ENCODE measurements around the gene NEK11. TPM values are rescaled to one million over a fixed set of nuclear protein-coding genes. Genes with fewer than 3 reads are reported as not detected.

The NEK11 gene
- total RNA-seq, 2 experiments from 2014 or later, result 1.0 to 1.3 TPM

DNA sequence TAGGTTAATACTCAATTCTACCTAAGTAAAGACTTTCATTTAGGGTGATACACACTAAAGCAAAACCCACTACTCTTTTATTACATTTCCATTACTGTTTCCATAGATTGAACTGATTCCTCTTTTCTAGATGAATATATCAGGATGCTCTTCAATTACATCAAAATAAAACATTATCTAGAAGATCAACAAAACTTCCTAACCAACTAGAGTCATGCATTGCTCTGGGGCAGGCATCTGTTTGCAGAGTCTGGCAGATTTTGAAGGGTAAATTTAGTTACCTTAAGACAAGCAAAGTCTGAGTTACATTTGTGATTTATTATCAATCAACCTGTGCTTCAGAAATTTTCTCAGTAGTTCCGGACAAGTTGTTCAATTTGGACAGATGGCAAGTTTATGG lies 117.1 kb downstream of the NEK11 start:
- Mint-ChIP-seq H3K4me3 (no peak overlapping the region), H3K9me3 (ENCODE audit: low read depth) (no peaks in the 10 kb centered on the region), H3K27me3 (no peaks in the 10 kb centered on the region), H3K27ac (no peak overlapping the region), H3K36me3 (ENCODE audit: low read depth) (no peaks in the 10 kb centered on the region), H3K4me1 (no peaks in the 10 kb centered on the region)
- ChIA-PET CTCF (no interaction called here), POLR2A (no interaction called here)
- no peak for DNase-seq
- ATAC-seq, result no peak
- intact Hi-C loops (cut with DNase I, micrococcal nuclease), result no loop called here

DNA sequence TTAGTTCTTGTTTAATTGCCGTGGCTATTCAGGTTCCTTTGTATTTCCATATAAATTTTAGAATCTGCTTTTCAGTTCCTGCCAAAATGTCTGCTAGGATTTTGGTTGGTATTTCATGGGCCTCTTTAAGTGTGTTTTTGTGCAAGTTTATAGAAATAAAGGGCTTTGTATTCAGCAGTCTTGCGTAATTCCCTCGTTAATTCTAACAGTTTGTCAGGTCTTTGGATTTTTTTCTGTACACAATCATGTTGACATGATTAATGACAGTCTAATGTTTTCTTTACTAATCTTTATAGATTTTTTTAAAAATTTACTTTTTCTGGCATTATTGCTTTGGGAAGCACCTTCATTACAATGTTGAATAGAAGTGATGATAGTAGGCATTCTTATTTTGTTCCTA lies 120.9 kb downstream of the NEK11 start:
- Mint-ChIP-seq H3K4me3 (no peak overlapping the region), H3K36me3 (ENCODE audit: low read depth) (no peaks in the 10 kb centered on the region), H3K9me3 (ENCODE audit: low read depth) (no peaks in the 10 kb centered on the region), H3K27ac (no peak overlapping the region), H3K4me1 (no peaks in the 10 kb centered on the region), H3K27me3 (no peaks in the 10 kb centered on the region)
- CTCF ChIA-PET, result no interaction called here
- ATAC-seq (no peak), DNase-seq (no peak)
- intact Hi-C loops (cut with DNase I, micrococcal nuclease), result no loop called here
- POLR2A ChIA-PET, result no interaction called here

DNA sequence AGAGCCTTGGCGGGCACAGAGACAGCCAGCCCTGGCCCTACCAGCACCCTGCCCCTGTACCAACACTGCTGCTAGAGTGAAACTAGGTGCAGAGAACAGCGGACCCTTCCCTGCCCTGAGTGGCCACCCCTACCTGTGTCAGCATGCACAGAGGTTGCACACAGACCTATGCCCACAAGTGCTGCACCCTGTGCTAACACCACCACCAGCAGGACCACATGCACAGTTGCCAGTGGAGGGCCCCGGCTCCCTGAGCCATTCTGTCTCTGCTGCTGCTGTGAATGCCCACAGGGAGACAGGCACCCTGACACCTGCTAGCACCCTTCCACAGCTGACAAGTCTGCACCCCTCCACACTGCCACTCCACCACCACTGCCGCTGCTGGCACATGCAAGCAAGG lies 131.8 kb downstream of the NEK11 start:
- ATAC-seq (no peak), DNase-seq (no peak)
- Mint-ChIP-seq H3K9me3 (ENCODE audit: low read depth) (no peaks in the 10 kb centered on the region), H3K4me3 (no peak overlapping the region), H3K27me3 (no peaks in the 10 kb centered on the region), H3K36me3 (ENCODE audit: low read depth) (no peaks in the 10 kb centered on the region), H3K4me1 (no peaks in the 10 kb centered on the region), H3K27ac (no peak overlapping the region)
- intact Hi-C loops (cut with DNase I, micrococcal nuclease), result no loop called here
- POLR2A ChIA-PET, result no interaction called here
- CTCF ChIA-PET, result no interaction called here

DNA sequence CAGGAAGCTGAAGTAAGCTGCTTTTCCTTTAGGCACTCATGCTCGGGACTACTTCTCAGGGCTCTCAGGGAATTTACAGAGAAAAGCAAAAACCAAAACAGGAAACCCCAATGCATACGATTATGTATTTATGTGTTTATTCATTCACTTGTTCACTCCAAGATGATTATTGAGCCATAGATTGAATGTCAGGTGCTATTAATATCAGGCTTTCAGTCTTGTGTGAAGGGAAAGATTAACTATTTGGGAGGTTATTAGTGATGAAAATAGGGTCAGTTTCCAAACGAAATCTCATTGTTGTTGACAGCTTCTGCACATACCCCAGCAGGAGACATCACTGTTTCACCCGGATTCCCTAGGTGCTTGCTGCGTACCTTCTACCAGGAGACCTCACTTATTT lies 135.8 kb downstream of the NEK11 start:
- Mint-ChIP-seq H3K9me3 (ENCODE audit: low read depth) (no peaks in the 10 kb centered on the region), H3K27me3 (no peaks in the 10 kb centered on the region), H3K27ac (no peak overlapping the region), H3K4me3 (no peak overlapping the region), H3K4me1 (no peaks in the 10 kb centered on the region), H3K36me3 (ENCODE audit: low read depth) (no peaks in the 10 kb centered on the region)
- no peak for DNase-seq
- CTCF ChIA-PET, result interaction anchor here (0.9 to 1.1 kb wide), 2 partner anchors 9 to 12 kb away, joined by 3 to 4 read pairs; no protein-coding TSS in a partner anchor
- POLR2A ChIA-PET, result no interaction called here
- intact Hi-C loops (cut with DNase I, micrococcal nuclease), result no loop called here
- no peak for ATAC-seq

DNA sequence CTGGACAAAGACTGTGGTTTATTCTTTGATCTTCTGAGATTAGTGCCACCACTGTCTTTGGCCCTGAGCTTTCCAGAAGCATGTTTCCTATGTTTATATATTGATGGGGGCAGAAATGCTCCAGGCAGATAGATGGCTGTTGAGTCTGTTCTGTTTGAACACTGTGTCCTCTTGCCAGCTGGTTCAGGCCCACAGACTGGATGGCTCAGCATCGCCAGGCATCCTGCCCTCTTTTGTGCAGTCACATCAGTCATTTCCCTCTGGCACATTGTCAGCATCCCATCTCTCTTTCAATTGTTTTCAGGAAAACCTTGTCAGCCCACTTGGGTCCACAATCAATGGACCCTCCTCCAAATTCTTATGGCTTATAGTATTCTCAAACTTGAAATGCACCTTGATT lies 141.2 kb downstream of the NEK11 start:
- ChIA-PET POLR2A (no interaction called here), CTCF (no interaction called here)
- no peaks in the 10 kb centered on the region for H3K27me3 Mint-ChIP-seq
- DNase-seq (no peak), ATAC-seq (no peak)
- no peaks in the 10 kb centered on the region for H3K4me1 Mint-ChIP-seq
- H3K36me3 Mint-ChIP-seq (ENCODE audit: low read depth), result no peaks in the 10 kb centered on the region
- H3K9me3 Mint-ChIP-seq (ENCODE audit: low read depth), result no peaks in the 10 kb centered on the region
- no peak overlapping the region for H3K4me3 Mint-ChIP-seq
- intact Hi-C loops (cut with DNase I, micrococcal nuclease), result no loop called here
- H3K27ac Mint-ChIP-seq, result no peak overlapping the region

DNA sequence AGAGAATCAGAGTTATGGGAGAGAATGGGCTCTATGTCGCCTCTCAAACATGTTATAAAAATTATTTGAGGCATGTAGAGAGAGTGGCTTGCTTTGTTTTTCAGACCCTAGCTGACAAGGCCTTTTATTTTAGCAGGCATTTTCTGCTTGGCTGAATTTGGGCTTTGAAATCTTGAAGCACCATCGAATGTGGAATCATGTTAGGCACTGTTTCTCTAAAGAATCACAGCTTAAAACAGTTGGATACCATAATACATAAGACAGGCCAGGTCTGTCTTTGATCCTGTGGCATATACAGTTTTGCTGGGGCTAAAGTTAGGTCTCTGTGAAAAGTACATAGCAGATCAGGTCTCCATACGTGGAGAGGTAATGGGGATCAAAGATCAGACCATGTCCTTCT lies 142.7 kb downstream of the NEK11 start:
- CTCF ChIA-PET, result no interaction called here
- no peak for ATAC-seq
- no peak for DNase-seq
- POLR2A ChIA-PET, result no interaction called here
- Mint-ChIP-seq H3K9me3 (ENCODE audit: low read depth) (no peaks in the 10 kb centered on the region), H3K4me3 (no peak overlapping the region), H3K27ac (no peak overlapping the region), H3K36me3 (ENCODE audit: low read depth) (no peaks in the 10 kb centered on the region), H3K4me1 (no peaks in the 10 kb centered on the region), H3K27me3 (no peaks in the 10 kb centered on the region)
- intact Hi-C loops (cut with DNase I, micrococcal nuclease), result no loop called here

DNA sequence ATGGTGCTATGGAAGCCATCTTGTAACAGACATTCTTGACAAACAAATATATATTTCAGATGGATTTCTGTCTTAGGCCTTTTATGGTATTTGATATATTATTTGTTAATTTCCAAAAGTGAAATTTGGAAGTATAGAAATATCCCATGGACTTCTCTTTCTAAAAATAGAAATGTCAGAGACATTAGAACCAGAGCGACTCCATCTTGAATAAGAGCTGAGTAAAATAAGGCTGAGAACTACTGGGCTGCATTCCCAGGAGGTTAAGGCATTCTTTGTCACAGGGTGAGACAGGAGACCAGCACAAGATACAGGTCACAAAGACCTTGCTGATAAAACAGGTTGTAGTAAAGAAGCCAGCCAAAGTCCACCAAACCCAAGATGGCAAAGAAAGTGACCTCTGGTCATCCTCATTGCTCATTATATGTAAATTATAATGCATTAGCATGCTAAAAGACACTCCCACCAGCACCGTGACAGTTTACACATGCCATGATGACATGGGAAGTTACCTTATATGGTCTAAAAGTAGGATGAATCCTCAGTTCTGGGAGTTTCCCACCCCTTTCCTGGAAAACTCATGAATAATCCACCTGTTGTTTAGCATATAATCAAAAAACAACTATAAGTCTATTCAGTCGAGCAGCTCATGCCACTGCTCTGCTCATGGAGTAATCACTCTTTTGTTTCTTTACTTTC lies 146.0 kb downstream of the NEK11 start:
- no peaks in the 10 kb centered on the region for H3K9me3 Mint-ChIP-seq (ENCODE audit: low read depth)
- POLR2A ChIA-PET, result no interaction called here

DNA sequence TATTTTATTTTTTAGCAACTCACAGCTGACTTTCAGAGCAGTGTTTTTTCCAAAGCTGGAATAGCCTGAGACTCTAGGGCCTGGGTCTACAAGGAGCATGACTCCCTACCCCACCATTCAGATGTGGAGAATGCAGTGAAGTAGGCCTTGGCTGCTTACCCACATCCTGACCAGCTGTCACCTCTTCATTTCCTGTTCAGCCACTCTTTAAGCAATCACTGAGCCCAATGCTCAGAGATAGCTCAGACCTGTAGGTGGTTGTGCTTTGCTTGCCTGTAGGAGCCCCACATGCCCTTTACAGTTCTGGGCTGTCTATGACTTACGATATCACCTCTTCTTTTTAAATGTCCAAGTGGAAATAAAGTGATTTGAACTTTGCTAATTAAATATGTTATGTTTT lies 148.1 kb downstream of the NEK11 start:
- CTCF ChIA-PET, result interaction anchor here (1.3 kb wide), 1 partner anchor 13 kb away, joined by 4 read pairs; no protein-coding TSS in a partner anchor
- POLR2A ChIA-PET, result interaction anchor here (0.6 kb wide), 1 partner anchor 135 kb away, joined by 5 read pairs; no protein-coding TSS in a partner anchor
- peaks cover 1% of the 10 kb centered on the region for H3K9me3 Mint-ChIP-seq (ENCODE audit: low read depth)
- H3K27me3 Mint-ChIP-seq, result no peaks in the 10 kb centered on the region
- no peaks in the 10 kb centered on the region for H3K36me3 Mint-ChIP-seq (ENCODE audit: low read depth)
- intact Hi-C loops (cut with DNase I, micrococcal nuclease), result no loop called here
- H3K27ac Mint-ChIP-seq, result no peak overlapping the region
- DNase-seq (peak; percentile 22), ATAC-seq (peak; percentile 87)
- no peak overlapping the region for H3K4me3 Mint-ChIP-seq
- H3K4me1 Mint-ChIP-seq, result peaks cover 7% of the 10 kb centered on the region

More for the DNA sequence above, 146.0 kb downstream of the NEK11 start:
- DNase-seq (no peak), ATAC-seq (no peak)
- no peak overlapping the region for H3K4me3 Mint-ChIP-seq
- H3K27me3 Mint-ChIP-seq, result no peaks in the 10 kb centered on the region
- no peaks in the 10 kb centered on the region for H3K36me3 Mint-ChIP-seq (ENCODE audit: low read depth)
- H3K27ac Mint-ChIP-seq, result no peak overlapping the region
- H3K4me1 Mint-ChIP-seq, result peaks cover 7% of the 10 kb centered on the region
- intact Hi-C loops (cut with DNase I, micrococcal nuclease), result no loop called here
- CTCF ChIA-PET, result interaction anchor here (1.1 kb wide), 1 partner anchor 11 kb away, joined by 3 read pairs; no protein-coding TSS in a partner anchor

DNA sequence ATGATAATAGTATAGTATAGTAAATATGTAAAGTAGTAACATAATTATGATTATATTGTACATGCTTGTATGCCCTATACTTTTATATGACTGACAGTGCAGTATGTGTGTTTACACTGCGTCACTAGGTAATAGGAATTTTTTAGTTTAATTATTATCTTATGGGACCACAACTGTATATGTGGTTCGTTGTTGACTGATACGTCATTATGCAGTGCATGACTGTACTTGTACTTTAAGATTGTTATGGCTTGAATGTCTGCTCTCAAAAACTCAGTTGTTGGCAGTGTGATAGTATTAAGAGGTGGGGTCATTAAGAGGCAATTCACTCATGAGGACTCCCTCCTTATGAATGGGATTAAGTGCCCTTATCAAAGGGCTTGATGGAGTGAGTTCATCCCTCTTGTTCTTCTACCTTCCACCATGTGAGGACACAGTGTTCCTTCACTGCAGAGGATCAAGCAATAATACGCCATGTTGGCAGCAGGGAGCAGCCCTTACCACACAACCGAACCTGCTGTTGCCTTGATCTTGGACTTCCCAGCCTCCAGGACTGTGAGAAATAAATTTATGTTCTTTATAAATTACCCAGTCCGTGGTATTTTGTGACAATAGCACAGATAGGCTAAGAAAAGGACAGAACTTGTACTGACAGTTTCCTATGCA lies 152.2 kb downstream of the NEK11 start:
- Mint-ChIP-seq H3K9me3 (ENCODE audit: low read depth) (peaks cover 6% of the 10 kb centered on the region), H3K4me3 (no peak overlapping the region), H3K27ac (no peak overlapping the region), H3K4me1 (peaks cover 7% of the 10 kb centered on the region), H3K27me3 (no peaks in the 10 kb centered on the region), H3K36me3 (ENCODE audit: low read depth) (no peaks in the 10 kb centered on the region)
- intact Hi-C loops (cut with DNase I, micrococcal nuclease), result no loop called here
- no peak for DNase-seq
- ChIA-PET CTCF (no interaction called here), POLR2A (no interaction called here)
- ATAC-seq, result no peak

DNA sequence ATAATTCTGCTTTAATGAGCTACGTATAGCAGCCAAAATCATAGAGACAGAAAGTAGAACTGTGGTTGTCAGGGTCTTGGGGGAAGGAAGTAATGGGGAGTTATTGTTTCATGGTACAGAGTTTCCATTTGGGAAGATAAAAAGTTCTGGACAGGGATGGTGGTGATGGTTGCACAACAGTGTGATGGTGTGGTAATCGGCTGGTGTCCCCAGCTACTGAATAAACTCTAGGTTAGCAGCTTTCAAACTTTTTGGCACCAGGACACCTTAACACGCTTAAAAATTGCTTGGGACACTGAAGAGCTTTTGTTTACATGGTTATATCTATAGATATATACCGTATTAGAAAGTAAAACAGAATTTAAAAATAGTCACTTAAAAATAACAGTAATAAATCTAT lies 166.0 kb downstream of the NEK11 start:
- ChIA-PET CTCF (no interaction called here), POLR2A (no interaction called here)
- H3K36me3 Mint-ChIP-seq (ENCODE audit: low read depth), result no peaks in the 10 kb centered on the region
- intact Hi-C loops (cut with DNase I, micrococcal nuclease), result no loop called here
- no peak overlapping the region for H3K4me3 Mint-ChIP-seq
- no peaks in the 10 kb centered on the region for H3K9me3 Mint-ChIP-seq (ENCODE audit: low read depth)
- no peak for DNase-seq
- no peaks in the 10 kb centered on the region for H3K27me3 Mint-ChIP-seq
- H3K27ac Mint-ChIP-seq, result no peak overlapping the region
- no peaks in the 10 kb centered on the region for H3K4me1 Mint-ChIP-seq
- ATAC-seq, result no peak

DNA sequence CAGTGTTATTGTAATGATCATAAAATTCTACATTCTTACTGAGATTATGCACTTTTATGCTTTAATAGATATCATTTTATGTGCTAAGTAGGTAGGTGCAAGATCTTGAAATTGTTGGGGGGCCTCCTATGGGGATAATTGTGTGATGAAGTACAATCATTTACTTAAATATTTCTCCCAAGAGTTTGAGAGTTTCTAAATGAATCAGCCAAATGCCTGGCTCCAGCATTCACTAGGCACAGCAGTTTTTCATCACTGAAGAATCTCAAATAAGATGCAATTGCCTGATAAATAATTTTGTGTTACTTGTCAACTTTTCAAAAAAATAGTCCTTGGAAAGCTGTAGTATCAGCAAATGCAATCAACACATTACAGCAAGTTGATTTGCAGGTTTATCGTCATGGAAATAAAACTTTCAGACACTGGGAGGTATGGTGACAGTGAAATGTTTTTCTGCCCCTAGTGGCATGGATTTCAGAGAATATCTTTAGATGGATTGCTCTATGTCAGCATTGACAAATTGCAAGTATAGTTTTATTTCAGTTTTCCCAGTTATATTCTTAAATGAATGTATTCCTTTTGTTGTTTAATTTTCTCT lies 167.1 kb downstream of the NEK11 start:
- no peak for ATAC-seq
- ChIA-PET CTCF (no interaction called here), POLR2A (no interaction called here)
- no peaks in the 10 kb centered on the region for H3K27me3 Mint-ChIP-seq
- peaks cover 1% of the 10 kb centered on the region for H3K9me3 Mint-ChIP-seq (ENCODE audit: low read depth)
- H3K4me1 Mint-ChIP-seq, result no peaks in the 10 kb centered on the region
- no peak overlapping the region for H3K4me3 Mint-ChIP-seq
- H3K27ac Mint-ChIP-seq, result no peak overlapping the region
- H3K36me3 Mint-ChIP-seq (ENCODE audit: low read depth), result no peaks in the 10 kb centered on the region
- no peak for DNase-seq
- intact Hi-C loops (cut with DNase I, micrococcal nuclease), result no loop called here

DNA sequence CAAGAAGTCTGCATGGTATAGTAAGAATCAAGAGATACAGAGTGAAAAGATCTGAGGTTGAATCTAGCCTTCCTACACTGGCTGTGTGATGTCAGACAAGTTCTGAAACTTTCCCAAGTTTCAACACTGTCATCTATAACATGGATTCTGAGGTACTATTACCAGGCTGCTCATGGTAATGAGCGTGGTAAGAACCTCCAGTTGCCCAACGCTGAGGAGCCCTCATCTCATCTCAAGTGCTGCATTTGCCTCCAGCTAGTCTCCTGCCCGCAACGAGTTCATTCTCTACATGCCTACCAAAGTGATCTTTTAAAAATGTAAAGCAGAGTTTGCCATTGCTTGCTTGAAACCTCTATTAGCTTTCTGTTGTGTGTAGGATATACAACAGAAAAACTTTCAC lies 168.1 kb downstream of the NEK11 start:
- ChIA-PET POLR2A (no interaction called here), CTCF (no interaction called here)
- Mint-ChIP-seq H3K4me1 (no peaks in the 10 kb centered on the region), H3K36me3 (ENCODE audit: low read depth) (no peaks in the 10 kb centered on the region), H3K27me3 (no peaks in the 10 kb centered on the region), H3K27ac (no peak overlapping the region), H3K4me3 (no peak overlapping the region), H3K9me3 (ENCODE audit: low read depth) (peaks cover 1% of the 10 kb centered on the region)
- intact Hi-C loops (cut with DNase I, micrococcal nuclease), result no loop called here
- DNase-seq (no peak), ATAC-seq (no peak)

Measured in activated CD4-positive, alpha-beta T cell treated with anti-CD3 and anti-CD28 coated beads for 36 hours (primary cell).